NT2/D1 (cell line): ENCODE measurements around the gene NUCB1.

Source experiments
- SUZ12 ChIP-seq: IDR thresholded peaks from 2 replicates; pipeline ENCODE4 v1.6.1; 2011; ENCODE audit not compliant: insufficient read length, insufficient read depth; ENCODE audit errors: extremely low read depth
- YY1 ChIP-seq: IDR thresholded peaks from 2 replicates; pipeline ENCODE4 v1.6.1; 2011; ENCODE audit not compliant: insufficient read length, insufficient read depth
- ZNF274 ChIP-seq: IDR thresholded peaks from 2 replicates; pipeline ENCODE4 v1.6.1; 2011; ENCODE audit warnings: mild to moderate bottlenecking, low read depth, low read length

DNA sequence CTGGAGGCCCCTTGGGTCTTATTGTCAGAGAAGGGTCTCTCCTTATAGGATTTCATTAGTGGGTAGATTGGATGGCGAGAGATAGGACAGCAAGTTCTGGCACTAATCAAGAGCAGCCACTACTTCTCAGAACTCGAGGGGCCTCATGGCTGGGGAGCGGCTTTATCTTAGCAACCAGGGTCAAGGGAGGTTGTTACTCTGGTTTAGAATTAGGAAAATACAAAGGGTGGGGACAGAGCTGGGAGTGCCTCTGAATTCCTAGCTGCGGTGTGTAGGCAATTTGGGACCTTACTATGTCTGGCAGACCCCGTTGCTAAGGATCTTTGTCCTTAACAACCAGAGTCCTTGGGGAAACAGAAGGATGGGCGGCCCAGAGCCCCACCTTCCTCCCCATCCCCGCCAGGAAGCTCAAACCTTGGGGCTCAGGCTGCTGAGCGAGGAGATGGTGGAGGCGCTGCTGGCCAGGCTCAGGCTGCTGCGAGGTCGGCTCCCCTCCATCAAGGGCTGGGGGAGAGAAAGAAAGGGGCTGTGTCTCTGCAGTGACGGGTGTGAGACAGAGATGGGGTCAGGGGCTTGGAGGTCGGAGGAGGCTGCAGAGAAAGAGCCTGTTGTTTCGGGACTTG, 32.9 kb upstream of the NUCB1 start:
- TF ChIP-seq ZNF274: no peak
- TF ChIP-seq YY1: no peak
- TF ChIP-seq SUZ12: no peak
